H4 (cell line): ENCODE measurements around the gene DNMT3L. TPM values are rescaled to one million over a fixed set of nuclear protein-coding genes. Genes with fewer than 3 reads are reported as not detected.
"Not testable (repeated sequence)": the region's sequence is repeated elsewhere in the genome, so short reads cannot be mapped to it uniquely, and the experiment has no call there.

Experiments used
- DNase-seq: peaks from one replicate; pipeline ENCODE4 v3.0.0-alpha.2; 2015; ENCODE audit warnings: low spot score
- total RNA-seq: library from RNA; depleted of rRNA; stranded (reverse); fragments of >200 nt; shearing (Covaris generic); gene quantifications from 2 replicates; pipeline ENCODE4 v1.2.3, GENCODE V29; 2014

The DNMT3L gene
- total RNA-seq, 1 experiment from 2014 or later: not detected

GRCh38 chr21:44295163-44295573 is 33.5 kb upstream of the DNMT3L start:
- no peak for DNase-seq

GRCh38 chr21:44294391-44295162 is 32.9 kb upstream of the DNMT3L start:
- no peak for DNase-seq

- no peak for DNase-seq
Measured at GRCh38 chr21:44293551-44294231, 32.0 kb upstream of the DNMT3L start.

- DNase-seq: no peak
Measured at GRCh38 chr21:44292812-44293195, 31.1 kb upstream of the DNMT3L start.

- no peak for DNase-seq
Measured at GRCh38 chr21:44291936-44292811, 30.5 kb upstream of the DNMT3L start.

- DNase-seq: no peak
Measured at GRCh38 chr21:44291078-44291935, 29.6 kb upstream of the DNMT3L start.

- DNase-seq: no peak
Measured at GRCh38 chr21:44290327-44291077, 28.8 kb upstream of the DNMT3L start.

GRCh38 chr21:44289381-44290010 is 27.8 kb upstream of the DNMT3L start:
- DNase-seq: no peak

- DNase-seq: no peak
Measured at GRCh38 chr21:44288251-44289110, 26.8 kb upstream of the DNMT3L start.

- no peak for DNase-seq
Measured at GRCh38 chr21:44286716-44287632, 25.3 kb upstream of the DNMT3L start.

GRCh38 chr21:44286086-44286715 is 24.5 kb upstream of the DNMT3L start:
- no peak for DNase-seq

- DNase-seq: no peak
Measured at GRCh38 chr21:44285138-44285992, 23.7 kb upstream of the DNMT3L start, which contains the start of gene AIRE. Gene AIRE (plus strand): TSS chr21:44285876. CDS start chr21:44286007, 131 bp downstream.

GRCh38 chr21:44283948-44284347 is 22.3 kb upstream of the DNMT3L start:
- no peak for DNase-seq

GRCh38 chr21:44283211-44283785 is 21.6 kb upstream of the DNMT3L start:
- DNase-seq: not testable (repeated sequence)

GRCh38 chr21:44282370-44282769 is 20.7 kb upstream of the DNMT3L start:
- no peak for DNase-seq

- no peak for DNase-seq
Measured at GRCh38 chr21:44281801-44282200, 20.1 kb upstream of the DNMT3L start.
